Testis (tissue), 3 donors: ENCODE results near the gene AQP2. TPM values are rescaled to one million over a fixed set of nuclear protein-coding genes. Genes with fewer than 3 reads are reported as not detected.

Source experiments
- DNase-seq: peaks from one replicate; pipeline ENCODE4 v3.0.0-alpha.2; 2019
- H3K27ac ChIP-seq, 2 donors: fragments of 200-600 bp; sonication (generic); one replicate each; pipeline ENCODE4 v1.5.1; 2019
- H3K27me3 ChIP-seq: fragments of 200-600 bp; sonication (generic); one replicate; pipeline ENCODE4 v1.5.1; 2019
- H3K36me3 ChIP-seq: fragments of 200-600 bp; sonication (generic); one replicate; pipeline ENCODE4 v1.5.1; 2017; ENCODE audit warnings: low read depth; ENCODE audit errors: missing control alignments
- H3K4me1 ChIP-seq: fragments of 200-600 bp; sonication (generic); one replicate; pipeline ENCODE4 v1.5.1; 2019
- H3K4me3 ChIP-seq, 2 donors: fragments of 200-600 bp; sonication (generic); one replicate each; pipeline ENCODE4 v1.5.1; 2017 to 2019
- H3K9me3 ChIP-seq: fragments of 200-600 bp; sonication (generic); one replicate; pipeline ENCODE4 v1.5.1; 2017
- POLR2A ChIP-seq: fragments of 450-650 bp; IDR thresholded peaks from one replicate; pipeline ENCODE4 v1.6.1; 2017; ENCODE audit warnings: antibody characterized with exemption, mild to moderate bottlenecking, moderate library complexity
- WGBS, 2 donors: methylation state at CpG; one replicate each; pipeline ENCODE4 v1.1.5; 2018; 5-methylcytosine and 5-hydroxymethylcytosine counted together
- intact Hi-C: fragments of 100-400 bp; cut with DNase I; formaldehyde crosslinking; loops from one replicate; pipeline ENCODE4 v1.15.1; 2023; ENCODE audit warnings: low total_unique reads
- polyA plus RNA-seq: library from polyadenylated mRNA; stranded (reverse); fragments of 350-450 nt; fragmentation: Illumina TruSeq; extraction: RNeasy Lipid Tissue Mini Kit (QIAGEN cat#74804); gene quantifications from one replicate; pipeline ENCODE4 v1.2.3, GENCODE V29; 2014; ENCODE audit warnings: low read depth, low replicate concordance; ENCODE audit not compliant: insufficient read depth
- total RNA-seq, 2 donors: library from RNA; depleted of rRNA; stranded (reverse); fragments of >200 nt; gene quantifications; one replicate each; pipeline ENCODE4 v1.2.3, GENCODE V29; 2016
- TF ChIP-seq, protein P1 (sequence below), 3 experiments: fragments of 450-650 bp in 2 of 3; fragments of 200-600 bp in 1 of 3; sonication (generic) in 1 of 3; IDR thresholded peaks; one replicate each; pipeline ENCODE4 v1.5.1; 2016 to 2019; ENCODE audit warnings: antibody characterized with exemption in 3 of 3, mild to moderate bottlenecking in 2 of 3, moderate library complexity in 1 of 3

The AQP2 gene
- total and polyA plus RNA-seq, 3 donors from 2014 or later, result 0.79 to 1.9 (median 1.1) TPM

DNA sequence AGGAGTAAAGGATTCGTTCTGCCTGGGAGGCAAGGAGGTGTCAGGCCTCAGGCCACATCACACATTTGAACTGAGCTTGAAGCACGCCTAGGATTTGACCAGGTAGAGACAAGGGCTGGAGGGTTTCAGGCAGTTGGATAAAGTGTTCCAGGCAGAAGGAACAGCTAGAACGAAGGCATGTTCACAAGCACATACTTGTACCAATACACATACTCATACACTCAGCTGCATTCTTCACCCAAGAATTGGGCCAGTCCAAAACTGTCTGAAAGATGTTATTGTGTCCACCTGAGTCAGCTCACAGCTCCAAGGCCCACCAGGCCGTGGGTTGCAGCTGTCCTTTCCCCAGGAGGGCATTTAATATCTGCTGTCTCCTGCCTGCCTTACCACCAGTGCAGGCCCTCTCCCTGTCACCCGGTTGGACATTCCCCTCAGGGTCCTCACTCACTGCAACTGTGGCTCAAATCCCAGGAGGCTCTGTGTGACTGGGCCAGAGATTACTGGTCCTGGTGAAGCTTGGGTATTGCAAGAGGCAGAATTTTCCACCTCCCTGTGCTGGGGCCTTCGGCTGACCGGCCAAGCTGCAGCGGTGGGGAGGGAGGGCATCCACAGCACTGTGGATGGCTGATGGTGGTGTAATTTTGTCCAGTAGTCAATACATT, 12.8 kb upstream of the AQP2 start:
- no peak for DNase-seq
- H3K27ac ChIP-seq, result no peak overlapping the region
- WGBS, 2 donors, result 81 to 95% methylated on average over 8 of the region's 8 CpGs
- H3K36me3 ChIP-seq, result no peaks in the 10 kb centered on the region
- H3K4me3 ChIP-seq, result no peak overlapping the region
- TF ChIP-seq POLR2A, result no peak
- TF ChIP-seq, protein P1, sequence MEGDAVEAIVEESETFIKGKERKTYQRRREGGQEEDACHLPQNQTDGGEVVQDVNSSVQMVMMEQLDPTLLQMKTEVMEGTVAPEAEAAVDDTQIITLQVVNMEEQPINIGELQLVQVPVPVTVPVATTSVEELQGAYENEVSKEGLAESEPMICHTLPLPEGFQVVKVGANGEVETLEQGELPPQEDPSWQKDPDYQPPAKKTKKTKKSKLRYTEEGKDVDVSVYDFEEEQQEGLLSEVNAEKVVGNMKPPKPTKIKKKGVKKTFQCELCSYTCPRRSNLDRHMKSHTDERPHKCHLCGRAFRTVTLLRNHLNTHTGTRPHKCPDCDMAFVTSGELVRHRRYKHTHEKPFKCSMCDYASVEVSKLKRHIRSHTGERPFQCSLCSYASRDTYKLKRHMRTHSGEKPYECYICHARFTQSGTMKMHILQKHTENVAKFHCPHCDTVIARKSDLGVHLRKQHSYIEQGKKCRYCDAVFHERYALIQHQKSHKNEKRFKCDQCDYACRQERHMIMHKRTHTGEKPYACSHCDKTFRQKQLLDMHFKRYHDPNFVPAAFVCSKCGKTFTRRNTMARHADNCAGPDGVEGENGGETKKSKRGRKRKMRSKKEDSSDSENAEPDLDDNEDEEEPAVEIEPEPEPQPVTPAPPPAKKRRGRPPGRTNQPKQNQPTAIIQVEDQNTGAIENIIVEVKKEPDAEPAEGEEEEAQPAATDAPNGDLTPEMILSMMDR (IDR thresholded peaks at IDR 0.05), result no peak
- peaks cover 10% of the 10 kb centered on the region for H3K4me1 ChIP-seq
- H3K9me3 ChIP-seq, result no peaks in the 10 kb centered on the region
- no peaks in the 10 kb centered on the region for H3K27me3 ChIP-seq
- intact Hi-C loops, result no loop called here

DNA sequence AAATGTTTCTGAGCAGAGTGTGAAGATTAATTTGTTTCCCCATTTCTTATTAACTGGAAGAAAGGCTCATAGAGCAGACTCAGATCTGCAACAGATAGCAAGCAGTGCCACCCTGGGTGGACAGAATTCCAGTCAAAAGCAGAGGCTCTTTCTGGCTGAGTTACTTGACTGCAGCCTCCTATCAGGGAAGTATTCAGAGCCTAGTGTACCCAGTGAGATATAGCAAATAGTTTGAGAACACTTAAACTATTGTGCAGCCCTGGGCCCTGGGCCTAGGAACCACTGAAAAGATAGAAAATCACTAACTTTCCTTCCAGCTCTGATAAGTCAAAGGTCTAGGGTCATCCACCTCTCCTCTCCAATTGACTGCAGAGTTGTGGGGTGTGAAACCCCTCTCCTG, 11.2 kb upstream of the AQP2 start:
- Histone ChIP-seq H3K36me3 (no peaks in the 10 kb centered on the region), H3K9me3 (no peaks in the 10 kb centered on the region), H3K27me3 (no peaks in the 10 kb centered on the region), H3K27ac (no peak overlapping the region), H3K4me3 (no peak overlapping the region), H3K4me1 (peaks cover 10% of the 10 kb centered on the region)
- DNase-seq, result peak; percentile 35
- intact Hi-C loops, result no loop called here
- no peak for TF ChIP-seq POLR2A
- TF ChIP-seq, protein P1 (IDR thresholded peaks at IDR 0.05), result no peak

DNA sequence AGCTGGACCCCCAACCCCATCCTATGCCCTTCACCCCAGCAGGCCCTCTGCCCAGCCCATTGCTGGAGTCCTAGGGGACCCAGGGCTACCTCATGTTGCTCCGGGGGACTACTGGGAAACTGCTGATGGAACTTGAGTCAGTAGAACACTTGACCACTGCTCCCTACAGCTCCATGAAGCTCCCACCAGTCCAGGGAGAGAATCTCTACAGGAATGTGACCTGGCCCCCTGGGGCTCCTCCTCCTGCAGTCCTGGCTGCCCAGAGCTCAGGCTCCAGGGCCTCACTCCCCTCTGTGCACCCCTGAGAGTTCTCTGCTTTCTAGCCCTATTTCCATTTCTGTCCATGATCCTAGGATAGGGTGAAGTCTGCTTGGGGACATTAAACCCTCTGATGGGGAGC, 10.8 kb upstream of the AQP2 start:
- H3K4me3 ChIP-seq, result no peak overlapping the region
- H3K27ac ChIP-seq, result no peak overlapping the region
- no peaks in the 10 kb centered on the region for H3K9me3 ChIP-seq
- TF ChIP-seq, protein P1 (IDR thresholded peaks at IDR 0.05), result no peak
- TF ChIP-seq POLR2A, result no peak
- no peaks in the 10 kb centered on the region for H3K36me3 ChIP-seq
- H3K27me3 ChIP-seq, result no peaks in the 10 kb centered on the region
- H3K4me1 ChIP-seq, result peaks cover 10% of the 10 kb centered on the region
- no peak for DNase-seq
- intact Hi-C loops, result no loop called here
- WGBS, 2 donors, result 70 to 100% methylated on average over 1 of the region's 1 CpG

DNA sequence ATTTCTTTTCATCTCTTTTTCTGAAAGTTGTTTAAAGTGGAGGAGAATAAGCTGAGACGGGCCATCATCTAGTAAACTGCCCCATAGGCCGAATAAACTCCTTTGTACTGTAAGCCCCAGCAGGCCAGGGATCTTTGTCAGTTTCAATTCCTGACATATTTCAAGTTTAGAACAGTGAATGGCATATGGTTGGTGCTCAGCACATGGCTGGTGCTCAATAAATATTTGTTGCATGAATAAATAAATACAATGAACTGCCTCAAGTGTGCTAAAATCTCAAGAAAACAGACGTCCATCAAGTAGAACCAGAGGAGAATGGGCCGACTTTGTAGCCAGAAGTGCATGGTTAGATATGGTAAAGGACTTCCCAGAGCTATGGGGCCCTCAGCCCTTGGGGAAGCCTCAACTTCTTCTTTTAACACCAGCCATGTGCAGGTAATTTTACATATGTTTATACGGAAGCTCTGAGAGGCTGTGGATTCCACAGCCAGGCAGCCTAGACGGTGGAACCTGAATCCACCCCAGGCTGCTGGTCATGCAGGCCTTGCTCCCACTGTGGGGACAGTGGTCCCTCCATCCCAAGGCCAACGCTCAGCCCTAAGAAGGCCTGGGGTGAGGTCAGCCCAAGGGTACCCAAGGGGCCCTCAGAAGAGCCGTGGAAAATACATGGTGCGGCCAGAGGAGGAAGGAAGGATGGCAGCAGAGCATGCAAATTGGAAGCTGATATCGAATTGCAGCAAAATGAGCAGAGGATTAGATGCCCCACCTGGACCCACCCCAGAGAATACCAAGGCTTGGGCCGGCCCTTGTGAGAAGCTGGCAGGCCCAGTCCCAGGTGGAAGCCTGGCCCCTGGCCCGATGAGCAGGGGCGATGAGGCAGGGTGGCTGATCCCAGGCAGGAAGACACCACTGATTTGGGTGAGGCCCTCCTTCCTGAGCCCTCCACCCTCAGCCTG, 8.7 kb upstream of the AQP2 start:
- intact Hi-C loops, result no loop called here
- no peak overlapping the region for H3K4me3 ChIP-seq
- no peak for TF ChIP-seq POLR2A
- TF ChIP-seq, protein P1 (IDR thresholded peaks at IDR 0.05), result no peak
- no peaks in the 10 kb centered on the region for H3K36me3 ChIP-seq
- H3K4me1 ChIP-seq, result peaks cover 10% of the 10 kb centered on the region
- WGBS, 2 donors, result 90 to 92% methylated on average over 13 of the region's 13 CpGs
- H3K27ac ChIP-seq, result no peak overlapping the region
- DNase-seq, result no peak
- no peaks in the 10 kb centered on the region for H3K9me3 ChIP-seq
- H3K27me3 ChIP-seq, result no peaks in the 10 kb centered on the region
